Peyer's patch (tissue), 4 donors: ENCODE data around the gene RFXANK.

Experiments used
- POLR2A ChIP-seq, 2 donors: fragments of 450-650 bp; IDR thresholded peaks; one replicate each; pipeline ENCODE4 v1.5.1; 2017; ENCODE audit warnings: antibody characterized with exemption in 2 of 2, mild to moderate bottlenecking in 2 of 2, moderate library complexity in 2 of 2
- TF ChIP-seq, protein P1 (sequence below), 6 experiments: fragments of 450-650 bp in 4 of 6; fragments of 200-600 bp in 2 of 6; sonication (generic) in 1 of 6; IDR thresholded peaks; one replicate each; pipeline ENCODE4 v1.5.1; 2017 to 2019; ENCODE audit warnings: antibody characterized with exemption in 6 of 6, mild to moderate bottlenecking in 3 of 6, moderate library complexity in 1 of 6

DNA sequence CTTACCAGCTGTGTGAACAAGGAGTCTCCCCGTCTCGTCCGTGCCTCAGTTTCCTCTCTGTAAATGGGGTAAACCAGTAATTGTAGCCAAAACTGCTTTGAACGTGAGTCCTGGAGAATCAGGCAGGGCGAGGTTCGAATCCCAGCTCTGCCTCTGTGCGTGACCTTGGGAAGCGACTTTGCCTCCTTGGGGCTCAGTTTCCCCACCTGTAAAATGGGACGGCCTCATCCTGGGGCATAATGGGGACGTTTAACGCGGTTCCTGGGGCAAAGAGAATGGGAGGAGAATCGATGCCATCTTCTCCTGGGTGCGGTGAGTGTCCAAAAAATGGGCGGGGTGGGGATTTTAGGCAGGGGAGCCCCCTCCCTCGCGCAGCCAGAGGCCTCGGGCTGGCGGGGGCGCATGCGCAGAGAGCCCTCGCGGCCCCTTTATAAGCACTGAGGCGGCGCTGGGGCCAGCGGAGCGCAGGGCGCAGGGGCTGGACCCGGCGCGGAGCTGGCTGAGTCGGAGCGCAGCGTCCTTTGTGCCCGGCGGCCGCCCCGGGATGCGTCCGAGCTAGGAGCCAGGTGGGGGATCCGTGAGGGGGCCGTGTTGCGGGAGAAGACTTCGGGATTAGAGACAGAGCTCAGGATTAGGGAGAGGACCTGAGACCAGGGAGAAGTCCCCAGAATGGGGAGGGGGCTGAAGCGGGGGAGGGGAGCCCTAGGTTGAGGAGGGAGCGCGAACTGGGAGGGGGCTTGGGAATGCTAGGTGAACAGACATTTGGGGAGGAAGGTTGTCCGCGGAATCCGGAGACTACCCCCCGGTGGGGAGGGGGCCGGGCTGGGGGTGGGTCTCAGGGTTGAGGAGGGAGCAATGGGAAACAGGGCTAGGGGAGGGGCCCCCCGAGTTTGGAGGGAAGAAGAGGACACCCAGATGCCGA, 19.7 kb downstream of the RFXANK start, which contains the start of gene NCAN:
- no peak for TF ChIP-seq POLR2A (IDR thresholded peaks at IDR 0.05)
- TF ChIP-seq, protein P1, sequence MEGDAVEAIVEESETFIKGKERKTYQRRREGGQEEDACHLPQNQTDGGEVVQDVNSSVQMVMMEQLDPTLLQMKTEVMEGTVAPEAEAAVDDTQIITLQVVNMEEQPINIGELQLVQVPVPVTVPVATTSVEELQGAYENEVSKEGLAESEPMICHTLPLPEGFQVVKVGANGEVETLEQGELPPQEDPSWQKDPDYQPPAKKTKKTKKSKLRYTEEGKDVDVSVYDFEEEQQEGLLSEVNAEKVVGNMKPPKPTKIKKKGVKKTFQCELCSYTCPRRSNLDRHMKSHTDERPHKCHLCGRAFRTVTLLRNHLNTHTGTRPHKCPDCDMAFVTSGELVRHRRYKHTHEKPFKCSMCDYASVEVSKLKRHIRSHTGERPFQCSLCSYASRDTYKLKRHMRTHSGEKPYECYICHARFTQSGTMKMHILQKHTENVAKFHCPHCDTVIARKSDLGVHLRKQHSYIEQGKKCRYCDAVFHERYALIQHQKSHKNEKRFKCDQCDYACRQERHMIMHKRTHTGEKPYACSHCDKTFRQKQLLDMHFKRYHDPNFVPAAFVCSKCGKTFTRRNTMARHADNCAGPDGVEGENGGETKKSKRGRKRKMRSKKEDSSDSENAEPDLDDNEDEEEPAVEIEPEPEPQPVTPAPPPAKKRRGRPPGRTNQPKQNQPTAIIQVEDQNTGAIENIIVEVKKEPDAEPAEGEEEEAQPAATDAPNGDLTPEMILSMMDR (IDR thresholded peaks at IDR 0.05): no peak
